ENCODE measurements around the gene SUSD2. TPM values are rescaled to one million over a fixed set of nuclear protein-coding genes. Genes with fewer than 3 reads are reported as not detected.

Gene SUSD2
- total RNA-seq, 4 donors from 2014 or later: 0.76 to 4.1 (median 1.6) TPM

DNA sequence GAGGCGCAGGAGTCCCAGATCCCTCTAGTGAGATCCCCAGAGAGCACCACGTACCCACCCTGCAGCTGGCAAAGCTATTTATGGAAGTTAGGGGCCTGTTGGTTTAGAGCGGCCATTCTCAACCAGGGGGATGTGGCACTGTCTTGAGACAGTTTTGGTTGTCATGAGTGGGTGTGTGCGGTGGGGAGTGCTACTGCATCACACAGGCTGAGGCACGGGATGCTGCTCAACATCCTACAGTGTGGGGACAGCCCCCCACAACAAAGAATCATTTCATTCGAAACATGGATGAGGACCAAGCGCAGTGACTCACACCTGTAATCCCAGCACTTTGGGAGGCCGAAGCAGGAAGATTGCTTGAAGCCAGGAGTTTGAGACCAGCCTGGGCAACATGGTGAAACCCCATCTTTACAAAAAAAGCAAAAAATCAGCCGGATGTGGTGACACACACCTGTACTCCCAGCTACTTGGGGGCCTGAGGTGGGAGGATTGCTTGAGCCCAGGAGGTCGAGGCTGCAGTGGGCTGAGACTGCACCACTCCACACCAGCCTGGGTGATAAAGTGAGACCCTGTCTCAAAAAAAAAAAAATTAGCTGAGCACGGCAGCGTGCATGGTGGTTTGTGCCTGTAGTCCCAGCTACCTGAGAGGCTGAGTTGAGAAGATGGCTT is 35.4 kb downstream of the SUSD2 start:
- no peak overlapping the region for H3K27ac ChIP-seq
- TF ChIP-seq, protein P1, sequence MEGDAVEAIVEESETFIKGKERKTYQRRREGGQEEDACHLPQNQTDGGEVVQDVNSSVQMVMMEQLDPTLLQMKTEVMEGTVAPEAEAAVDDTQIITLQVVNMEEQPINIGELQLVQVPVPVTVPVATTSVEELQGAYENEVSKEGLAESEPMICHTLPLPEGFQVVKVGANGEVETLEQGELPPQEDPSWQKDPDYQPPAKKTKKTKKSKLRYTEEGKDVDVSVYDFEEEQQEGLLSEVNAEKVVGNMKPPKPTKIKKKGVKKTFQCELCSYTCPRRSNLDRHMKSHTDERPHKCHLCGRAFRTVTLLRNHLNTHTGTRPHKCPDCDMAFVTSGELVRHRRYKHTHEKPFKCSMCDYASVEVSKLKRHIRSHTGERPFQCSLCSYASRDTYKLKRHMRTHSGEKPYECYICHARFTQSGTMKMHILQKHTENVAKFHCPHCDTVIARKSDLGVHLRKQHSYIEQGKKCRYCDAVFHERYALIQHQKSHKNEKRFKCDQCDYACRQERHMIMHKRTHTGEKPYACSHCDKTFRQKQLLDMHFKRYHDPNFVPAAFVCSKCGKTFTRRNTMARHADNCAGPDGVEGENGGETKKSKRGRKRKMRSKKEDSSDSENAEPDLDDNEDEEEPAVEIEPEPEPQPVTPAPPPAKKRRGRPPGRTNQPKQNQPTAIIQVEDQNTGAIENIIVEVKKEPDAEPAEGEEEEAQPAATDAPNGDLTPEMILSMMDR (IDR thresholded peaks at IDR 0.05 in 4 of 5, conservative IDR thresholded peaks at IDR 0.05 in 1 of 5): no peak
- no peak for TF ChIP-seq POLR2A (IDR thresholded peaks at IDR 0.05)
- no peaks in the 10 kb centered on the region for H3K4me1 ChIP-seq
- no peak overlapping the region for H3K4me3 ChIP-seq
- DNase-seq (no peak), ATAC-seq (no peak)
- H3K9me3 ChIP-seq: no peaks in the 10 kb centered on the region
- no peaks in the 10 kb centered on the region for H3K27me3 ChIP-seq
- in situ Hi-C loops (cut with MboI; ENCODE audit: low sequenced_read_pairs in 4 of 4) (no loop called here), intact Hi-C loops (cut with DNase I; ENCODE audit: low total_unique reads) (no loop called here)
- no peaks in the 10 kb centered on the region for H3K36me3 ChIP-seq

DNA sequence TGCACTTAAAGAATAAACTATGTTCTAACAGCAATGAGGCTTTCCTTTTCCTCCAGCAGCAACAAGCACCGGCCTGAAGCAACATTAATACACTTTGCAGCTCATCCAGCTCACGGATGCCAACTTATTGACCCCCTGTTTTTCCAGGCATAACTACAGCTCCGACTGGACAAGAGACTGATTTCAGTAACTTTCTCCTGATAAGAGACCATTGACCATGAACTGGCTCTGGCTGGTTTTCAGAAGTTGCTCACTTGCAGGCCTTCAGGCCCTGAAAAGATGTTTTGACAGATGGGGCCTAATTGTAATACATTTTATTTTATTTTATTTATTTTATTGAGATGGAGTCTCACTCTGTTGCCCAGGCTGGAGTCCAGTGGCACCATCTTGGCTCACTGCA is 36.1 kb downstream of the SUSD2 start:
- TF ChIP-seq, protein P1 (IDR thresholded peaks at IDR 0.05 in 4 of 5, conservative IDR thresholded peaks at IDR 0.05 in 1 of 5): no peak
- no peak for TF ChIP-seq POLR2A (IDR thresholded peaks at IDR 0.05)
- intact Hi-C loops (cut with DNase I; ENCODE audit: low total_unique reads): no loop called here
- ATAC-seq: no peak
- Histone ChIP-seq H3K36me3 (no peaks in the 10 kb centered on the region), H3K27ac (no peak overlapping the region), H3K9me3 (no peaks in the 10 kb centered on the region), H3K4me3 (no peak overlapping the region), H3K27me3 (no peaks in the 10 kb centered on the region), H3K4me1 (no peaks in the 10 kb centered on the region)
- DNase-seq: no peak
- in situ Hi-C loops (cut with MboI; ENCODE audit: low sequenced_read_pairs in 4 of 4): no loop called here

DNA sequence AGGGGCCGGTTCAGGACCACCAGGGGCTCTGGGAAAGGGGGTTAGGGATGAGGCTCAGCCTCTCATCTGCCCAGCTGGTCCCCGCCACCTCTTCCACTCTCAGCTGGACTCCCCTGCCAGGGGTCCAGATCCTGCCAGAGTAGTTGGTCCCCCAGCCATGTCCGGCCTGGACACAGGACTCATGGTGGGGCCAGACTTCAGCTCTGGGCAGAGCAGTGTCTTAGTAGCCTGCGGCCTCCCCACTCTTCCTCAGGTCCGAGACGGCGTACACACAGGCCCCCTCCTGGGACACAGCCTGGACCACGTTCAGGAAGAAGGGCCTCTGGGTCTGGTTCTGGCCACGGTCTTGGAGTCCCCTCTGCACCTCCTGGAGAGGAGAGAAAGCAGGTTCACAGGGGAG is 38.5 kb downstream of the SUSD2 start:
- no peak for DNase-seq
- H3K4me1 ChIP-seq: no peaks in the 10 kb centered on the region
- H3K27me3 ChIP-seq: no peaks in the 10 kb centered on the region
- H3K27ac ChIP-seq: peak overlapping the region in 1 of 4 donors; percentile 11
- no peak overlapping the region for H3K4me3 ChIP-seq
- no peak for TF ChIP-seq POLR2A (IDR thresholded peaks at IDR 0.05)
- TF ChIP-seq, protein P1 (IDR thresholded peaks at IDR 0.05 in 4 of 5, conservative IDR thresholded peaks at IDR 0.05 in 1 of 5): no peak
- ATAC-seq: no peak
- H3K9me3 ChIP-seq: peaks cover 0 to 4% (median 0%) of the 10 kb centered on the region in 3 donors
- no peaks in the 10 kb centered on the region for H3K36me3 ChIP-seq
- intact Hi-C loops (cut with DNase I; ENCODE audit: low total_unique reads): no loop called here
- in situ Hi-C loops (cut with MboI; ENCODE audit: low sequenced_read_pairs in 4 of 4): no loop called here

DNA sequence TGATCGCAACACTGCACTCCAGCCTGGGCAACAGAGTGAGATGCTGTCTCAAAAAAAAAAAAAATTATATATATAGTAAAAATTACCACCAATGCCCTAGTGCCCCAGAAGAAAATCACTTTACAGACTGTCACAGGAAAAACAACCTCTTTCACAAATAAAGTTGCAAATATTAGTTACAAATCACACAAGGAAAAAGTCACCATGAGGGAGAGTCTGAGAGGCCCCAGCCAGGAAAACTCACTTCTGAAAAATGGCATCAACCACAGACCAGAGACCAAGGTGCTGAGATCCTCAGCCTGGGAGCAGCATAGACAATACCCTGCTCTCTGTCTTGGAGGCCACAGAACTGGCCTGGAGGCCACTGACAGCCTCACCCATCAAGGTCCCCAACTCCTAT is 43.2 kb downstream of the SUSD2 start:
- in situ Hi-C loops (cut with MboI; ENCODE audit: low sequenced_read_pairs in 4 of 4): no loop called here
- peaks cover 0 to 8% (median 0%) of the 10 kb centered on the region in 3 donors for H3K9me3 ChIP-seq

More for the DNA sequence above, 43.2 kb downstream of the SUSD2 start:
- Histone ChIP-seq H3K4me1 (no peaks in the 10 kb centered on the region), H3K27me3 (no peaks in the 10 kb centered on the region), H3K27ac (no peak overlapping the region), H3K36me3 (no peaks in the 10 kb centered on the region), H3K4me3 (no peak overlapping the region)
- no peak for DNase-seq
- intact Hi-C loops (cut with DNase I; ENCODE audit: low total_unique reads): no loop called here
- TF ChIP-seq, protein P1 (IDR thresholded peaks at IDR 0.05 in 4 of 5, conservative IDR thresholded peaks at IDR 0.05 in 1 of 5): no peak
- TF ChIP-seq POLR2A (IDR thresholded peaks at IDR 0.05): no peak
- no peak for ATAC-seq

All from gastrocnemius medialis (tissue), 4 donors.